ENCODE data around the gene DOK4.

Gene DOK4

DNA sequence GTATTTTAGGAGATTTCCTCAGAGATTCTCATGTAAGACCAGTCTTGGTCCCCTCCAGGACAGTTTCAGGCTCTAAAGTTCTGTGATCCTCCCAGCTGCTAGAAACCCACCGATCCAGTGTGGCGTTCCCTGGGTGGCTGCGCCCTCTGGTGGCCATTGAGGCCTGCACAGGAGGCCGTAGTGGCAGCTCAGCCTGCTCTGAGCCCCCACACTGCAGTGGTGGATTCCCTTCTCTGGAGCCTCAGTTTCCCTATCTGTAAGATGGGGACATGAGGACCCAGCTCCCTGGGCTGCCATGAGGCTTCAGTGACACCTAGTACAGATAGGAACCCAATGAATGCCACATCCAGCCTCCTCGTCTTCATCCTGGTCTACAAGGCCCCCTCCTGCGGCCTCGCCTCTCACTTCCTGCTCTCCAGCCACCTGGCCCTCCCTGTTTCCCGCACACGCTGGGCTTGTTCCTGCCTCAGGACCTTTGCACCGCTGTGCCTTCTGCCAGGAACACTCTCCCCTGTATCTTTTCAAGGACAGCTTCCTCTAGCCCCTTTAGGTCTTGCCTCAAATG is 33.6 kb upstream of the DOK4 start:
- H3K27me3 ChIP-seq (ENCODE audit: control insufficient read depth, insufficient read depth, low read length) = no peaks in the 10 kb centered on the region
- peak; percentile 99 for TF ChIP-seq CTCF (IDR thresholded peaks at IDR 0.05)
- H3K36me3 ChIP-seq (ENCODE audit: control insufficient read depth, insufficient read depth, low read length) = no peaks in the 10 kb centered on the region
- H3K79me2 ChIP-seq = no peaks in the 10 kb centered on the region
- no peaks in the 10 kb centered on the region for H3K9me3 ChIP-seq (ENCODE audit: control insufficient read depth, low read length)
- no peak overlapping the region for H3K4me3 ChIP-seq (ENCODE audit: low read depth, low read length)
- H2AFZ ChIP-seq = no peak overlapping the region
- H3K9ac ChIP-seq = no peak overlapping the region
- H3K27ac ChIP-seq = no peak overlapping the region
- H3K4me1 ChIP-seq = no peaks in the 10 kb centered on the region
- H3K4me2 ChIP-seq (ENCODE audit: low read length) = no peak overlapping the region

DNA sequence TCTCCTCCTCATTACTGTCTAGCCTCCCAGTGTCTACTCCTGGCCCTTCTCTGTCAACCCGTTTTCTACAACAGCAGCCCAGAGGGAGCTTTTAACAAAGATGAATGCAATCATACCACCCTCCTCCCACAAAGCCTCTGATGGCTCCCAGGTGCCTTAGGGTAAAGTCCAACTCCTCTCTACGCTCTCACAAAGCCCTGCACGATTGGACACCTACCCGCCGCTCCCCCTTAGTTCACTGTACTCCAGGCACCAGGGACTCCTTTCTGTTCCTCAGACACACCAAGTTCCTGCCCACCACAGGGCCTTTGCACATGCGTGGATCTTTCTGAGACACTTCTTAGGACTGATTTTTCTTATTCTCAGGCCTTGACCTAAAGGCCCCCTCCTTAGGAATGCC is 32.6 kb upstream of the DOK4 start:
- Histone ChIP-seq H3K4me3 (ENCODE audit: low read depth, low read length) (no peak overlapping the region), H3K9ac (no peak overlapping the region), H3K79me2 (no peaks in the 10 kb centered on the region), H3K36me3 (ENCODE audit: control insufficient read depth, insufficient read depth, low read length) (no peaks in the 10 kb centered on the region), H3K27me3 (ENCODE audit: control insufficient read depth, insufficient read depth, low read length) (no peaks in the 10 kb centered on the region), H3K27ac (no peak overlapping the region), H3K4me1 (no peaks in the 10 kb centered on the region), H3K4me2 (ENCODE audit: low read length) (no peak overlapping the region), H3K9me3 (ENCODE audit: control insufficient read depth, low read length) (no peaks in the 10 kb centered on the region), H2AFZ (no peak overlapping the region)
- no peak for TF ChIP-seq CTCF (IDR thresholded peaks at IDR 0.05)

GRCh38 chr16:57518520-57518919 is 32.2 kb upstream of the DOK4 start:
- Histone ChIP-seq H3K9me3 (ENCODE audit: control insufficient read depth, low read length) (no peaks in the 10 kb centered on the region), H3K4me2 (ENCODE audit: low read length) (no peak overlapping the region), H3K79me2 (no peaks in the 10 kb centered on the region), H3K27me3 (ENCODE audit: control insufficient read depth, insufficient read depth, low read length) (no peaks in the 10 kb centered on the region), H3K9ac (no peak overlapping the region), H2AFZ (no peak overlapping the region), H3K36me3 (ENCODE audit: control insufficient read depth, insufficient read depth, low read length) (no peaks in the 10 kb centered on the region), H3K27ac (no peak overlapping the region), H3K4me1 (no peaks in the 10 kb centered on the region), H3K4me3 (ENCODE audit: low read depth, low read length) (no peak overlapping the region)
- TF ChIP-seq CTCF (IDR thresholded peaks at IDR 0.05) = no peak

- Histone ChIP-seq H3K4me1 (no peaks in the 10 kb centered on the region), H3K9ac (no peak overlapping the region), H2AFZ (no peak overlapping the region), H3K79me2 (no peaks in the 10 kb centered on the region), H3K27ac (no peak overlapping the region), H3K9me3 (ENCODE audit: control insufficient read depth, low read length) (no peaks in the 10 kb centered on the region), H3K4me2 (ENCODE audit: low read length) (no peak overlapping the region), H3K36me3 (ENCODE audit: control insufficient read depth, insufficient read depth, low read length) (no peaks in the 10 kb centered on the region), H3K4me3 (ENCODE audit: low read depth, low read length) (no peak overlapping the region), H3K27me3 (ENCODE audit: control insufficient read depth, insufficient read depth, low read length) (no peaks in the 10 kb centered on the region)
- no peak for TF ChIP-seq CTCF (IDR thresholded peaks at IDR 0.05)
These were observed 31.4 kb upstream of the DOK4 start for GRCh38 chr16:57517397-57518367.
